CD4-positive, alpha-beta T cell treated with Interleukin-21 for 1 hour (primary cell): Measurements from ENCODE around the gene PSMC4.

Experiments used
- DNase-seq: peaks from one replicate; pipeline ENCODE4 v3.0.0-alpha.2; 2020

The PSMC4 gene

GRCh38 chr19:39995794-39996193, 24.8 kb downstream of the PSMC4 start:
- DNase-seq: no peak

- peak; percentile 62 for DNase-seq
Observed at GRCh38 chr19:39996218-39996810, 25.3 kb downstream of the PSMC4 start.

GRCh38 chr19:39996811-39997637, 26.1 kb downstream of the PSMC4 start, which contains the start of gene ZNF546:
Gene ZNF546 (plus strand): TSS chr19:39997060. CDS start chr19:39998327, 1,267 bp downstream.
- peak; percentile 94 for DNase-seq

GRCh38 chr19:39997638-39998216, 26.8 kb downstream of the PSMC4 start:
- no peak for DNase-seq

GRCh38 chr19:39998501-39998900, 27.5 kb downstream of the PSMC4 start:
- DNase-seq: no peak

GRCh38 chr19:40005691-40006272, 34.8 kb downstream of the PSMC4 start:
- no peak for DNase-seq

- DNase-seq: no peak
Observed at GRCh38 chr19:40006273-40006691, 35.3 kb downstream of the PSMC4 start.

- DNase-seq: no peak
Observed at GRCh38 chr19:40009674-40010073, 38.7 kb downstream of the PSMC4 start.

GRCh38 chr19:40013991-40014390, 43.0 kb downstream of the PSMC4 start:
- DNase-seq: no peak

- no peak for DNase-seq
Observed at GRCh38 chr19:40023969-40024368, 53.0 kb downstream of the PSMC4 start.

- no peak for DNase-seq
Observed at GRCh38 chr19:40025938-40026596, 55.1 kb downstream of the PSMC4 start.

- no peak for DNase-seq
Observed at GRCh38 chr19:40026597-40026970, 55.6 kb downstream of the PSMC4 start.
